Heart right ventricle (tissue), 16 donors: Measurements from ENCODE around the gene THG1L. TPM values are rescaled to one million over a fixed set of nuclear protein-coding genes. Genes with fewer than 3 reads are reported as not detected.
"Not testable (repeated sequence)": the region's sequence is repeated elsewhere in the genome, so short reads cannot be mapped to it uniquely, and the experiment has no call there.

Experiments used
- ATAC-seq, 8 donors: fragments of 200-7000 bp; cut with Tn5 transposase; one replicate each; pipeline ENCODE4 v1.9.1; 2020; ENCODE audit warnings: mild to moderate bottlenecking in 8 of 8, moderate library complexity in 8 of 8, moderate number of reproducible peaks in 1 of 8
- DNase-seq, 2 donors: peaks; one replicate each; pipeline ENCODE4 v3.0.0-alpha.2; 2020
- H3K27ac ChIP-seq, 10 donors: fragments of 200-600 bp; sonication (generic) in 2 of 10; one replicate each; pipeline versions ENCODE4 v1.5.0 to v1.8.0; 2020 to 2022; ENCODE audit warnings: mild to moderate bottlenecking in 3 of 10
- H3K27me3 ChIP-seq, 7 donors: fragments of 200-600 bp; one replicate each; pipeline ENCODE4 v1.8.0; 2021 to 2022; ENCODE audit warnings: mild to moderate bottlenecking in 2 of 7
- H3K36me3 ChIP-seq, 9 donors: fragments of 200-600 bp; sonication (generic) in 1 of 9; one replicate each; pipeline versions ENCODE4 v1.5.0 to v1.8.0; 2020 to 2022; ENCODE audit warnings: mild to moderate bottlenecking in 2 of 9
- H3K4me1 ChIP-seq, 9 donors: fragments of 200-600 bp; sonication (generic) in 1 of 9; one replicate each; pipeline versions ENCODE4 v1.5.0 to v1.8.0; 2020 to 2022; ENCODE audit warnings: mild to moderate bottlenecking in 4 of 9
- H3K4me3 ChIP-seq, 10 donors: fragments of 200-600 bp; sonication (generic) in 2 of 10; one replicate each; pipeline versions ENCODE4 v1.5.0 to v1.8.0; 2020 to 2022; ENCODE audit warnings: mild to moderate bottlenecking in 7 of 10, moderate library complexity in 2 of 10
- H3K9me3 ChIP-seq, 11 donors: fragments of 200-600 bp in 10 of 11; sonication (generic) in 2 of 11; one replicate each; pipeline versions ENCODE4 v1.5.0 to v1.8.0; 2013 to 2022; ENCODE audit warnings: mild to moderate bottlenecking in 2 of 11, control low read depth in 1 of 11, moderate library complexity in 1 of 11
- WGBS, 2 donors: extraction: QIAGEN DNeasy Blood & Tissue Kit; methylation state at CpG; one replicate each; pipeline ENCODE4 v1.1.7; 2013; ENCODE audit warnings: inconsistent platforms in 1 of 2; 5-methylcytosine and 5-hydroxymethylcytosine counted together
- intact Hi-C, 10 donors: fragments of 100-400 bp; cut with DNase I; formaldehyde crosslinking; loops; one replicate each; pipeline versions ENCODE4 v1.11.1 to v1.14.2; 2022
- polyA plus RNA-seq, 2 donors: library from polyadenylated mRNA; stranded (reverse); fragments of 200-250 nt; gene quantifications; one replicate each; pipeline ENCODE4 v1.2.3, GENCODE V29; 2013
- total RNA-seq, 10 donors: library from RNA; stranded (reverse); fragmentation: NEBNext Ultra II Directional in 3 of 10; extraction: Animal tissue kit (Norgen Biotek cat#: 25700) in 3 of 10; gene quantifications; one replicate each; pipeline versions ENCODE4 v1.2.1 to v1.2.4, GENCODE V29; 2021 to 2023
- TF ChIP-seq, protein P1 (sequence below), 9 donors: fragments of 200-600 bp; sonication (generic) in 2 of 9; IDR thresholded peaks; one replicate each; pipeline versions ENCODE4 v1.5.0 to v1.8.0; 2021 to 2022; ENCODE audit warnings: antibody characterized with exemption in 9 of 9, mild to moderate bottlenecking in 5 of 9, moderate library complexity in 1 of 9
- donor health status: Arrhythmogenic right ventricular cardiomyopathy.
- donor health status: ischemic (EF 13 %, LVEDD 7.1; RV severe dilation, severe dysfunction).
- donor health status: healthy with polysubstance abuse.
- donor health status: DM: no; HTN: yes; CAD: no.
- donor health status: DM: no; HTN: no; CAD: no.
- donor health status: ischemic (EF 25% LVEDD 6.9; RV normal size, moderate dysfunction).
- donor health status: ischemic (EF 25% LVEDD 5.7; RV mildly dilated, moderate dysfunction).
- donor health status: healthy.
- donor health status: DM: yes; HTN: yes; CAD: no.
- donor health status: Ischemic cardiomyopathy.
- donor health status: ischemic (EF 35%, LVEDD 5.7; RV mildly dilated, moderate dysfunction).
- donor health status: nonischemic (EF 11% LVEDD 7.7; RV severe dilation, severe dysfunction).
- donor health status: DM: yes; HTN: yes; CAD: no.
- donor health status: PGD.
- donor health status: ischemic (EF 29% LVEDD 5.4; RV normal size, mild dysfunction).
- donor health status: nonischemic (EF 23%, LVEDD 6.1; RV moderate dilation, normal function).

THG1L gene
- total and polyA plus RNA-seq, 12 donors: 3.4 to 11.9 (median 6.3) TPM

GRCh38 chr5:157689942-157690689 is 41.1 kb upstream of the THG1L start:
- Histone ChIP-seq H3K4me1 (peaks cover 0 to 12% (median 0%) of the 10 kb centered on the region in 9 donors), H3K9me3 (no peaks in the 10 kb centered on the region), H3K4me3 (peak overlapping the region in 2 of 10 donors; percentile 4 to 10), H3K27ac (no peak overlapping the region), H3K36me3 (no peaks in the 10 kb centered on the region), H3K27me3 (peaks cover 0 to 6% (median 0%) of the 10 kb centered on the region in 7 donors)
- peak in 1 of 2 donors; percentile 18 for DNase-seq
- intact Hi-C loops: no loop called here
- peak in 4 of 8 donors; percentile 16 to 47 (median 30) for ATAC-seq
- TF ChIP-seq, protein P1, sequence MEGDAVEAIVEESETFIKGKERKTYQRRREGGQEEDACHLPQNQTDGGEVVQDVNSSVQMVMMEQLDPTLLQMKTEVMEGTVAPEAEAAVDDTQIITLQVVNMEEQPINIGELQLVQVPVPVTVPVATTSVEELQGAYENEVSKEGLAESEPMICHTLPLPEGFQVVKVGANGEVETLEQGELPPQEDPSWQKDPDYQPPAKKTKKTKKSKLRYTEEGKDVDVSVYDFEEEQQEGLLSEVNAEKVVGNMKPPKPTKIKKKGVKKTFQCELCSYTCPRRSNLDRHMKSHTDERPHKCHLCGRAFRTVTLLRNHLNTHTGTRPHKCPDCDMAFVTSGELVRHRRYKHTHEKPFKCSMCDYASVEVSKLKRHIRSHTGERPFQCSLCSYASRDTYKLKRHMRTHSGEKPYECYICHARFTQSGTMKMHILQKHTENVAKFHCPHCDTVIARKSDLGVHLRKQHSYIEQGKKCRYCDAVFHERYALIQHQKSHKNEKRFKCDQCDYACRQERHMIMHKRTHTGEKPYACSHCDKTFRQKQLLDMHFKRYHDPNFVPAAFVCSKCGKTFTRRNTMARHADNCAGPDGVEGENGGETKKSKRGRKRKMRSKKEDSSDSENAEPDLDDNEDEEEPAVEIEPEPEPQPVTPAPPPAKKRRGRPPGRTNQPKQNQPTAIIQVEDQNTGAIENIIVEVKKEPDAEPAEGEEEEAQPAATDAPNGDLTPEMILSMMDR (IDR thresholded peaks at IDR 0.05): peak in 1 of 9 donors; percentile 16
- 61 to 64% methylated on average over 51 to 52 of the region's 52 CpGs for WGBS, 2 donors

DNA sequence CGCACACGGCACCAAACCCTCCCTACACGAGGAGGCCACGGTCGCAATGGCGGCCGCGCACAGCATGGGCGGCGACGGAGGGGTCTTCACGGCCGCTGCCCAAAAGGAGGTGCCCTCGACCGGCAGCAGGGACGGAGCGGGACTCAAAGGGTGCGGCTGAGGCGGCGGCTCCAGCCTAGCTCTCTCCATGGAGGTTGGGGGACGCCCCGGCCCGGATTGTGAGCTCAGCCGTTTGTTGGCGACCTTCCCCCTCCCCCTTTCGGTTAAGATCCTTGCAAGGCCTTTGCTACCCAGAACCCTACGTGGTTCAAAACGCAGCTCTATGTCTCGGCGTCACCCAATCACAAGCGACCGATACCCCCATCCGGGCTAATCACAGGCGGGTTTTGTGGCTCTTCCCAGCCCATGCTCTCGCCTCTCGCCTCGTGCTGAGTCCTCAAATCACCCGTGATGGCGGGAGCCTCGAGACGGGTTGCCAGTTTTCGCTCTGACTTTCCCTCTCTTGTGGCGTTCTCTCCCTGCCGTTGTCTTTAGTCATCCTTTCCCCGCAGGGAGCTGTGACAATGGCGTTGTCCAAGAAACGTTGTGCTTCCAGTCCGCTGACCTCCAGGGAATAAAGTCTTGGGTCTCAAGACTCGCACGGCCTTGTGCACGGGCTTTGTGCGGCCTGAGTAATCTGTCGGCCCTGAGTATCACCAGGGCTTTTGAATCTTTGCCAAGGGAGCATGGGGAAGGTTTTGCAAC is 40.4 kb upstream of the THG1L start:
- H3K9me3 ChIP-seq: no peaks in the 10 kb centered on the region
- TF ChIP-seq, protein P1 (IDR thresholded peaks at IDR 0.05): no peak
- 70 to 76% methylated on average over 50 to 53 of the region's 53 CpGs for WGBS, 2 donors
- ATAC-seq (peak in 2 of 8 donors; percentile 15 to 38), DNase-seq (no peak)
- H3K36me3 ChIP-seq: no peaks in the 10 kb centered on the region
- peak overlapping the region in 2 of 10 donors; percentile 4 to 10 for H3K4me3 ChIP-seq
- peaks cover 0 to 12% (median 0%) of the 10 kb centered on the region in 9 donors for H3K4me1 ChIP-seq
- peaks cover 0 to 6% (median 0%) of the 10 kb centered on the region in 7 donors for H3K27me3 ChIP-seq
- intact Hi-C loops: no loop called here
- no peak overlapping the region for H3K27ac ChIP-seq

DNA sequence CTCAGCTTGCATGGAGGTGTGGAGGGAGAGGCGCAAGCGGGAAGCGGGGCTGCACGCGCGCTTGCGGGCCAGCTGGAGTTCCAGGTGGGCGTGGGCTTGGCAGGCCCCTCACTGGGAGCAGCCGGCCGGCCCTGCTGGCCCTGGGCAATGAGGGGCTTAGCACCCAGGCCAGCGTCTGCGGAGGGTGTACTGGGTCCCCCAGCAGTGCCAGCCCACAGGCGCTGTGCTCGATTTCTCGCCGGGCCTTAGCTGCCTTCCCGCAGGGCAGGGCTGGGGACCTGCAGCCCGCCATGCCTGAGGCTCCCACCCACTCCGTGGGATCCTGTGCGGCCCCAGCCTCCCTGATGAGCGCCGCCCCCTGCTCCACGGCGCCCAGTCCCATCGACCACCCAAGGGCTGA is 37.4 kb upstream of the THG1L start:
- H3K27me3 ChIP-seq, H3K4me3 ChIP-seq, H3K27ac ChIP-seq, ATAC-seq, H3K4me1 ChIP-seq, intact Hi-C loops, DNase-seq, H3K36me3 ChIP-seq: not testable (repeated sequence)
- H3K9me3 ChIP-seq: peaks cover 0 to 13% (median 4%) of the 10 kb centered on the region in 11 donors
- WGBS, 2 donors: 89 to 98% methylated on average over 25 of the region's 25 CpGs

DNA sequence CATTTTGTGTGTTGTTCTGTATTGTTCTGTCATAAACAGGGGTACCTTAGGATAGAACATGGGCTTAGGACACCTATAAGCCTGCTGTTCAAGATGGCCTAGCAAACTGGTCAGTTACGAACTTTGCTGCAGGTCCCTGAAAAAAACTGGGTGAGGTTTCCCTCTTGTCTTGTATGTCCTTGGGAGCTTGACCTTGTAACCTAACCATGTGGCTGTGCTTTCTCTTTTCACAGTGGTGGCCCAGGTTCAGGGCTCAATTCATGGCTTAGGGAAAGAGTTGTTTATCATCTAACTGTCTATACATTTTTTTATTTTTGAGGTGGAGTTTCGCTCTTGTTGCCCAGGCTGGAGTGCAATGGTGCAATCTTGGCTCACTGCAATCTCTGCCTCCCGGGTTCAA is 35.1 kb upstream of the THG1L start:
- H3K4me3 ChIP-seq, ATAC-seq, intact Hi-C loops, H3K27me3 ChIP-seq, DNase-seq, H3K36me3 ChIP-seq, H3K27ac ChIP-seq, H3K4me1 ChIP-seq: not testable (repeated sequence)
- H3K9me3 ChIP-seq: peaks cover 0 to 20% (median 8%) of the 10 kb centered on the region in 11 donors
- 89 to 99% methylated on average over 3 of the region's 3 CpGs for WGBS, 2 donors

GRCh38 chr5:157698674-157699073 is 32.5 kb upstream of the THG1L start:
- H3K27ac ChIP-seq, H3K27me3 ChIP-seq, H3K4me1 ChIP-seq, ATAC-seq, DNase-seq, H3K36me3 ChIP-seq, intact Hi-C loops, H3K4me3 ChIP-seq: not testable (repeated sequence)
- 71 to 94% methylated on average over 4 of the region's 4 CpGs for WGBS, 2 donors
- H3K9me3 ChIP-seq: peaks cover 0 to 28% (median 10%) of the 10 kb centered on the region in 11 donors
